ENCODE data around the gene ARMH3. TPM values are rescaled to one million over a fixed set of nuclear protein-coding genes. Genes with fewer than 3 reads are reported as not detected.

Gene ARMH3
- total and polyA plus RNA-seq, 3 donors from 2014 or later: 20.2 to 23.7 (median 21.6) TPM

DNA sequence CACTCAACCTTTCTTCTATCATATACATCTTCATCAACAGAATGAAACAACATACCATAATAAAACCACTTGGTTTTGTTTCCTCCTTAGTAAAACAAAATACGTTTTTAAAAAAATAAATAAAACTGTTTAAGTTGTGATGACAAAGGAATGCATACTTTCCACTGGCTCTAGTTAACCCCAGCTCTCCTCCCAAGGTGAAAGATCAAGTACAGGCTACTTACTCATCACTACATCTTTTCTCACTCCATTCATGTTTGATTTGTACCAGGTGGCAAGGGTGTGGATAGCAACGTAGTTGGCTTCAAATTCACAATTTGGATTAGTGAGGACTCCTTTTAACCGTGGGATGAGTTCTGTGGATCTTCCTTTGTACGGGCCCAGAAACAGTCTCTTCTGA lies 252.5 kb downstream of the ARMH3 start:
- no peaks in the 10 kb centered on the region for H3K27me3 ChIP-seq
- 69 to 72% methylated on average over 4 of the region's 4 CpGs for WGBS, 2 donors
- H3K4me1 ChIP-seq: no peaks in the 10 kb centered on the region
- intact Hi-C loops (cut with DNase I; ENCODE audit: low total_unique reads): no loop called here
- H3K9me3 ChIP-seq: no peaks in the 10 kb centered on the region
- H3K36me3 ChIP-seq (ENCODE audit: low read depth, missing control alignments): no peaks in the 10 kb centered on the region
- no peak for DNase-seq
- H3K27ac ChIP-seq: no peak overlapping the region
- TF ChIP-seq, protein P1, sequence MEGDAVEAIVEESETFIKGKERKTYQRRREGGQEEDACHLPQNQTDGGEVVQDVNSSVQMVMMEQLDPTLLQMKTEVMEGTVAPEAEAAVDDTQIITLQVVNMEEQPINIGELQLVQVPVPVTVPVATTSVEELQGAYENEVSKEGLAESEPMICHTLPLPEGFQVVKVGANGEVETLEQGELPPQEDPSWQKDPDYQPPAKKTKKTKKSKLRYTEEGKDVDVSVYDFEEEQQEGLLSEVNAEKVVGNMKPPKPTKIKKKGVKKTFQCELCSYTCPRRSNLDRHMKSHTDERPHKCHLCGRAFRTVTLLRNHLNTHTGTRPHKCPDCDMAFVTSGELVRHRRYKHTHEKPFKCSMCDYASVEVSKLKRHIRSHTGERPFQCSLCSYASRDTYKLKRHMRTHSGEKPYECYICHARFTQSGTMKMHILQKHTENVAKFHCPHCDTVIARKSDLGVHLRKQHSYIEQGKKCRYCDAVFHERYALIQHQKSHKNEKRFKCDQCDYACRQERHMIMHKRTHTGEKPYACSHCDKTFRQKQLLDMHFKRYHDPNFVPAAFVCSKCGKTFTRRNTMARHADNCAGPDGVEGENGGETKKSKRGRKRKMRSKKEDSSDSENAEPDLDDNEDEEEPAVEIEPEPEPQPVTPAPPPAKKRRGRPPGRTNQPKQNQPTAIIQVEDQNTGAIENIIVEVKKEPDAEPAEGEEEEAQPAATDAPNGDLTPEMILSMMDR (IDR thresholded peaks at IDR 0.05): no peak
- no peak for TF ChIP-seq POLR2A (IDR thresholded peaks at IDR 0.05)
- H3K4me3 ChIP-seq: no peak overlapping the region

DNA sequence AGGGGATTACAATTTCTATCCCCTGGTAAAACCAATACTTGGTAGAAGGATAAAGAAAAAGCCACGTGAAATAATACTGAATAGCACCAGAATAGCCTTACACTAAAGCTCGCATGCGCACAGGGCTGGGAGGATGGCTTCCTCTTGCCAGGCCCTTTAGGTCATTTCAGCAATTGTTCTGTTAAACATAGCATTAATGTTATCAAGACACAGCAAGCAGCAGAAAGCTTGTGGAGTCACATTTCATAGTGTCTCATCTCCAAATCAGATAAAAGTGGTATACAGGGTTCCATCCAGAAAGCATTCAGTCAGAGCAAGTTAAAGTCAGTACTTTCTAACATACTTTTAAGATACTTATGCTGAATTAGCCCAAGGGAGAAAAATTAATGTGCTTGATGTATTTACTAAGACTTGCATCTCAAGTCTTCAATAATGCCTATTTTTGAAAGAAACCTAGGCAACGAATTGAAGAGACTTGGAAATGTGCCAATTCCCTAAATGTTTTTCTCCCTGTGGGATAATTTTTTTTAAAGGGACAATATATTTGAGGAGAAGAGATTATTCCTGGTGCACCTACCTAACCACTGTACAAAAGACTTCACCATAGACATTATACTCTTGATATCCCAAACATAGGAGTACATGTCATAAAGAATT lies 258.4 kb downstream of the ARMH3 start:
- intact Hi-C loops (cut with DNase I; ENCODE audit: low total_unique reads): no loop called here
- DNase-seq: no peak
- Histone ChIP-seq H3K36me3 (ENCODE audit: low read depth, missing control alignments) (no peaks in the 10 kb centered on the region), H3K4me1 (no peaks in the 10 kb centered on the region), H3K9me3 (no peaks in the 10 kb centered on the region), H3K27me3 (no peaks in the 10 kb centered on the region), H3K4me3 (no peak overlapping the region), H3K27ac (no peak overlapping the region)
- WGBS, 2 donors: 61 to 69% methylated on average over 4 of the region's 4 CpGs
- TF ChIP-seq POLR2A (IDR thresholded peaks at IDR 0.05): no peak

Small RNA genes within 50 kb of the gene (small RNA-seq; reads per million reads assigned to genes)
- gene AL500527.1 (0 to 0.09 reads per million in 2 donors), gene AL500527.2 (0 reads per million in 2 donors), gene RF00017 (0 reads per million in 2 donors), gene RF00019 (0 reads per million in 2 donors)

Other genes starting within 250 kb of the ARMH3 start
- 100 to 1,000 TPM; 161 to 215 TPM for gene OGA, start 237.7 kb downstream of the ARMH3 start, total RNA-seq
- gene OGA, start 237.7 kb downstream of the ARMH3 start, polyA plus RNA-seq (ENCODE audit: insufficient read depth, low read depth, low replicate concordance): 93.3 TPM
- 1 to 10 TPM; 5.6 to 6.8 TPM for gene KCNIP2, start 212.4 kb downstream of the ARMH3 start, total RNA-seq
- 5.1 TPM for gene KCNIP2, start 212.4 kb downstream of the ARMH3 start, polyA plus RNA-seq (ENCODE audit: insufficient read depth, low read depth, low replicate concordance)
- 10 to 100 TPM; 19.6 to 23.2 TPM for gene HPS6, start 9.2 kb upstream of the ARMH3 start, total RNA-seq
- gene HPS6, start 9.2 kb upstream of the ARMH3 start, polyA plus RNA-seq (ENCODE audit: insufficient read depth, low read depth, low replicate concordance): 9.7 TPM
- 10 to 100 TPM; 80.0 to 90.5 TPM for gene LDB1, start 64.2 kb upstream of the ARMH3 start, total RNA-seq
- 64.2 TPM for gene LDB1, start 64.2 kb upstream of the ARMH3 start, polyA plus RNA-seq (ENCODE audit: insufficient read depth, low read depth, low replicate concordance)
- gene PPRC1, start 76.9 kb upstream of the ARMH3 start, total RNA-seq: 10 to 100 TPM; 38.7 to 49.1 TPM
- gene PPRC1, start 76.9 kb upstream of the ARMH3 start, polyA plus RNA-seq (ENCODE audit: insufficient read depth, low read depth, low replicate concordance): 27.0 TPM
- gene NOLC1, start 96.2 kb upstream of the ARMH3 start, total RNA-seq: 10 to 100 TPM; 53.7 to 63.8 TPM
- 46.6 TPM for gene NOLC1, start 96.2 kb upstream of the ARMH3 start, polyA plus RNA-seq (ENCODE audit: insufficient read depth, low read depth, low replicate concordance)
- gene ELOVL3, start 170.1 kb upstream of the ARMH3 start, total RNA-seq: 1 to 10 TPM; 1.5 to 2.8 TPM
- gene ELOVL3, start 170.1 kb upstream of the ARMH3 start, polyA plus RNA-seq (ENCODE audit: insufficient read depth, low read depth, low replicate concordance): 5.0 TPM
- gene PITX3, start 185.3 kb upstream of the ARMH3 start, total RNA-seq: under 1 TPM; 0.55 to 0.74 TPM
- 0.69 TPM for gene PITX3, start 185.3 kb upstream of the ARMH3 start, polyA plus RNA-seq (ENCODE audit: insufficient read depth, low read depth, low replicate concordance)
- gene GBF1, start 189.4 kb upstream of the ARMH3 start, total RNA-seq: 10 to 100 TPM; 58.2 to 72.1 TPM
- 76.4 TPM for gene GBF1, start 189.4 kb upstream of the ARMH3 start, polyA plus RNA-seq (ENCODE audit: insufficient read depth, low read depth, low replicate concordance)

Measured in testis (tissue), 3 donors.